ENCODE results near the gene PDE3A. TPM values are rescaled to one million over a fixed set of nuclear protein-coding genes. Genes with fewer than 3 reads are reported as not detected.
"Not testable (repeated sequence)": the region's sequence is repeated elsewhere in the genome, so short reads cannot be mapped to it uniquely, and the experiment has no call there.

The PDE3A gene
- total and polyA plus RNA-seq, 2 donors: 1.1 to 2.2 TPM

- H3K36me3 ChIP-seq (ENCODE audit: control insufficient read depth in 2 of 2, insufficient read depth in 2 of 2, low read length in 1 of 2): no peaks in the 10 kb centered on the region
- H3K9me3 ChIP-seq (ENCODE audit: control insufficient read depth in 2 of 2, insufficient read depth in 1 of 2, low read length in 1 of 2): peaks cover 0 to 5% of the 10 kb centered on the region in 2 donors
- no peak overlapping the region for H3K27ac ChIP-seq (ENCODE audit: low read depth in 1 of 2, low read length in 1 of 2)
- H3K4me1 ChIP-seq (ENCODE audit: control insufficient read depth in 2 of 2, insufficient read depth in 2 of 2, low read length in 2 of 2): no peaks in the 10 kb centered on the region
- no peak for DNase-seq (ENCODE audit: low read depth in 6 of 9, low spot score in 9 of 9)
- no peaks in the 10 kb centered on the region for H3K27me3 ChIP-seq (ENCODE audit: control insufficient read depth in 2 of 2, insufficient read depth in 1 of 2, low read length in 1 of 2)
- H3K4me3 ChIP-seq (ENCODE audit: low read length in 2 of 2): no peak overlapping the region
- WGBS: 83% methylated on average over 1 of the region's 1 CpG
These were observed 180.3 kb downstream of the PDE3A start for GRCh38 chr12:20548611-20549010.

DNA sequence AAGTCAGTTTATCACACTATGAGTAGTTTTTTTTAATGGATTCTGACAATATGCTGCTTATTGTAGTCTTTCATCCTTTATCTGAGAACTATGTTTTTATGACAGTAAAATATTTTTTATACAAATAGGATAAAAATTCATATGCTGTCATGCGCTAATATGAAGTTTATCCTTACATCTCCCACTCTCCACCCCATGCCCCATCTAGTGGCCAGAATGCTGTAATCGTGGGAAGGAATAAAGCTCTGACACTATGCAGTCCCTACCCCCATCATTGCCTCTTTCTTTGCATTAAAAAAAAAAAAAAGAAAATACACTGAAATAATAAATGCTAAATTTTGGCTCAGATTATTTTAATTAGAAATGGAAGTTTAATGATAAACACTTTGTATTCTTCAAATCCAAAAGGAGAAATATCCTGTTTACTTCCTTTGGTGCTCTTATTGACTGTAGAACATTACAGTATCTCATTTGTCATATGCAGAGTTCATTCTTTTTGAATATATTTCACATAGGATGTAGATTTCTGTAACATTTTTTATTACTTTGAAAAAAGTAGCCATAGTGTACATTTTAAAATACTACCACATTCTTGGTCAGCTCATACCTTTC is 180.9 kb downstream of the PDE3A start:
- Histone ChIP-seq H3K36me3 (ENCODE audit: control insufficient read depth in 2 of 2, insufficient read depth in 2 of 2, low read length in 1 of 2) (no peaks in the 10 kb centered on the region), H3K27ac (ENCODE audit: low read depth in 1 of 2, low read length in 1 of 2) (no peak overlapping the region), H3K9me3 (ENCODE audit: control insufficient read depth in 2 of 2, insufficient read depth in 1 of 2, low read length in 1 of 2) (peaks cover 0 to 5% of the 10 kb centered on the region in 2 donors), H3K4me3 (ENCODE audit: low read length in 2 of 2) (no peak overlapping the region), H3K27me3 (ENCODE audit: control insufficient read depth in 2 of 2, insufficient read depth in 1 of 2, low read length in 1 of 2) (no peaks in the 10 kb centered on the region), H3K4me1 (ENCODE audit: control insufficient read depth in 2 of 2, insufficient read depth in 2 of 2, low read length in 2 of 2) (no peaks in the 10 kb centered on the region)
- DNase-seq (ENCODE audit: low read depth in 6 of 9, low spot score in 9 of 9): peak in 1 of 9 donors; percentile 2
- WGBS: 51% methylated on average over 2 of the region's 2 CpGs

DNA sequence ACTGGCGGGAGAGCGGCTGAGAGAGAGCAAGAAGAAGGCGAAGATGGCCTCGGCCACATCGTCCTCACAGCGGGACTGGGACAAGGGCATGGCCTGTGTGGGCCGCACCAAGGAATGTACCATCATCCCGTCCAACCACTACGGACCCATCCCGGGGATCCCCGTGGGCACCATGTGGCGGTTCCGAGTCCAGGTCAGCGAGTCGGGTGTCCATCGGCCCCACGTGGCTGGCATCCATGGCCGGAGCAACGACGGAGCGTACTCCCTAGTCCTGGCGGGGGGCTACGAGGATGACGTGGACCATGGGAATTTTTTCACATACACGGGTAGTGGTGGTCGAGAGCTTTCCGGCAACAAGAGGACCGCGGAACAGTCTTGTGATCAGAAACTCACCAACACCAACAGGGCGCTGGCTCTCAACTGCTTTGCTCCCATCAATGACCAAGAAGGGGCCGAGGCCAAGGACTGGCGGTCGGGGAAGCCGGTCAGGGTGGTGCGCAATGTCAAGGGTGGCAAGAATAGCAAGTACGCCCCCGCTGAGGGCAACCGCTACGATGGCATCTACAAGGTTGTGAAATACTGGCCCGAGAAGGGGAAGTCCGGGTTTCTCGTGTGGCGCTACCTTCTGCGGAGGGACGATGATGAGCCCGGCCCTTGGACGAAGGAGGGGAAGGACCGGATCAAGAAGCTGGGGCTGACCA is 183.6 kb downstream of the PDE3A start:
- not testable (repeated sequence) for H3K27ac ChIP-seq (ENCODE audit: low read depth in 1 of 2, low read length in 1 of 2); H3K9me3 ChIP-seq (ENCODE audit: control insufficient read depth in 2 of 2, insufficient read depth in 1 of 2, low read length in 1 of 2); H3K4me3 ChIP-seq (ENCODE audit: low read length in 2 of 2); H3K27me3 ChIP-seq (ENCODE audit: control insufficient read depth in 2 of 2, insufficient read depth in 1 of 2, low read length in 1 of 2); H3K36me3 ChIP-seq (ENCODE audit: control insufficient read depth in 2 of 2, insufficient read depth in 2 of 2, low read length in 1 of 2); H3K4me1 ChIP-seq (ENCODE audit: control insufficient read depth in 2 of 2, insufficient read depth in 2 of 2, low read length in 2 of 2); DNase-seq (ENCODE audit: low read depth in 6 of 9, low spot score in 9 of 9)
- WGBS: 98% methylated on average over 48 of the region's 48 CpGs

DNA sequence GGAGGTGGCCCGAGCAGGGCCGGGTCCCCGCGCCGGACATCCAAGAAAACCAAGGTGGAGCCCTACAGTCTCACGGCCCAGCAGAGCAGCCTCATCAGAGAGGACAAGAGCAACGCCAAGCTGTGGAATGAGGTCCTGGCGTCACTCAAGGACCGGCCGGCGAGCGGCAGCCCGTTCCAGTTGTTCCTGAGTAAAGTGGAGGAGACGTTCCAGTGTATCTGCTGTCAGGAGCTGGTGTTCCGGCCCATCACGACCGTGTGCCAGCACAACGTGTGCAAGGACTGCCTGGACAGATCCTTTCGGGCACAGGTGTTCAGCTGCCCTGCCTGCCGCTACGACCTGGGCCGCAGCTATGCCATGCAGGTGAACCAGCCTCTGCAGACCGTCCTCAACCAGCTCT is 184.2 kb downstream of the PDE3A start:
- not testable (repeated sequence) for H3K27ac ChIP-seq (ENCODE audit: low read depth in 1 of 2, low read length in 1 of 2); H3K27me3 ChIP-seq (ENCODE audit: control insufficient read depth in 2 of 2, insufficient read depth in 1 of 2, low read length in 1 of 2); H3K4me1 ChIP-seq (ENCODE audit: control insufficient read depth in 2 of 2, insufficient read depth in 2 of 2, low read length in 2 of 2); H3K36me3 ChIP-seq (ENCODE audit: control insufficient read depth in 2 of 2, insufficient read depth in 2 of 2, low read length in 1 of 2); H3K4me3 ChIP-seq (ENCODE audit: low read length in 2 of 2); H3K9me3 ChIP-seq (ENCODE audit: control insufficient read depth in 2 of 2, insufficient read depth in 1 of 2, low read length in 1 of 2); DNase-seq (ENCODE audit: low read depth in 6 of 9, low spot score in 9 of 9)
- 98% methylated on average over 22 of the region's 23 CpGs for WGBS

GRCh38 chr12:20555015-20555414 is 186.7 kb downstream of the PDE3A start:
- DNase-seq (ENCODE audit: low read depth in 6 of 9, low spot score in 9 of 9): no peak
- Histone ChIP-seq H3K4me3 (ENCODE audit: low read length in 2 of 2) (no peak overlapping the region), H3K36me3 (ENCODE audit: control insufficient read depth in 2 of 2, insufficient read depth in 2 of 2, low read length in 1 of 2) (no peaks in the 10 kb centered on the region), H3K27me3 (ENCODE audit: control insufficient read depth in 2 of 2, insufficient read depth in 1 of 2, low read length in 1 of 2) (no peaks in the 10 kb centered on the region), H3K4me1 (ENCODE audit: control insufficient read depth in 2 of 2, insufficient read depth in 2 of 2, low read length in 2 of 2) (no peaks in the 10 kb centered on the region), H3K27ac (ENCODE audit: low read depth in 1 of 2, low read length in 1 of 2) (no peak overlapping the region), H3K9me3 (ENCODE audit: control insufficient read depth in 2 of 2, insufficient read depth in 1 of 2, low read length in 1 of 2) (peaks cover 0 to 5% of the 10 kb centered on the region in 2 donors)
- WGBS: 96% methylated on average over 10 of the region's 10 CpGs

GRCh38 chr12:20555771-20556170 is 187.4 kb downstream of the PDE3A start:
- 86% methylated on average over 3 of the region's 3 CpGs for WGBS
- Histone ChIP-seq H3K27ac (ENCODE audit: low read depth in 1 of 2, low read length in 1 of 2) (no peak overlapping the region), H3K27me3 (ENCODE audit: control insufficient read depth in 2 of 2, insufficient read depth in 1 of 2, low read length in 1 of 2) (no peaks in the 10 kb centered on the region), H3K9me3 (ENCODE audit: control insufficient read depth in 2 of 2, insufficient read depth in 1 of 2, low read length in 1 of 2) (peaks cover 0 to 5% of the 10 kb centered on the region in 2 donors), H3K36me3 (ENCODE audit: control insufficient read depth in 2 of 2, insufficient read depth in 2 of 2, low read length in 1 of 2) (no peaks in the 10 kb centered on the region), H3K4me3 (ENCODE audit: low read length in 2 of 2) (no peak overlapping the region), H3K4me1 (ENCODE audit: control insufficient read depth in 2 of 2, insufficient read depth in 2 of 2, low read length in 2 of 2) (no peaks in the 10 kb centered on the region)
- DNase-seq (ENCODE audit: low read depth in 6 of 9, low spot score in 9 of 9): no peak

DNA sequence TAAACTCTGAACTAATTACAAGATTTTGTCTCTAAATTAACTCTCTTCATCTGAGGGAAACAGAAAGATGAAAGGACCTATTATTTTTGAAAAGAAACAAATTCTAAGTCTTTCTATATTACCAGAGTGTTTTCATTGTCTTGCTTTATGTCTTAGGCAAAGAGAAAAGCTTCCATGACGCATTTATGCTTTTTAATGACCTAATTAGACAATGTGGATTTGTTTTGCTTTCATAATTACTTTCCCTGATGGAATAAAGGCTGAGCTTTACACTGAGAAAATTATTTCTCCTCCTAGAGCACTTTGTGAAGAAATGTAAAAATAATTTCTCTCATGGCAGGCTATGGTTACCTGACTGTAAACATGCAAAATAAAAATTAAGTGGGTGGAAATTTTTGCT is 188.8 kb downstream of the PDE3A start:
- Histone ChIP-seq H3K4me3 (ENCODE audit: low read length in 2 of 2) (no peak overlapping the region), H3K27ac (ENCODE audit: low read depth in 1 of 2, low read length in 1 of 2) (no peak overlapping the region), H3K4me1 (ENCODE audit: control insufficient read depth in 2 of 2, insufficient read depth in 2 of 2, low read length in 2 of 2) (no peaks in the 10 kb centered on the region), H3K9me3 (ENCODE audit: control insufficient read depth in 2 of 2, insufficient read depth in 1 of 2, low read length in 1 of 2) (no peaks in the 10 kb centered on the region), H3K36me3 (ENCODE audit: control insufficient read depth in 2 of 2, insufficient read depth in 2 of 2, low read length in 1 of 2) (no peaks in the 10 kb centered on the region), H3K27me3 (ENCODE audit: control insufficient read depth in 2 of 2, insufficient read depth in 1 of 2, low read length in 1 of 2) (no peaks in the 10 kb centered on the region)
- no peak for DNase-seq (ENCODE audit: low read depth in 6 of 9, low spot score in 9 of 9)
- 90% methylated on average over 1 of the region's 1 CpG for WGBS

GRCh38 chr12:20560935-20561334 is 192.6 kb downstream of the PDE3A start:
- no peaks in the 10 kb centered on the region for H3K9me3 ChIP-seq (ENCODE audit: control insufficient read depth in 2 of 2, insufficient read depth in 1 of 2, low read length in 1 of 2)
- no peak overlapping the region for H3K27ac ChIP-seq (ENCODE audit: low read depth in 1 of 2, low read length in 1 of 2)
- H3K4me1 ChIP-seq (ENCODE audit: control insufficient read depth in 2 of 2, insufficient read depth in 2 of 2, low read length in 2 of 2): no peaks in the 10 kb centered on the region
- 94% methylated on average over 8 of the region's 8 CpGs for WGBS
- no peak overlapping the region for H3K4me3 ChIP-seq (ENCODE audit: low read length in 2 of 2)
- H3K36me3 ChIP-seq (ENCODE audit: control insufficient read depth in 2 of 2, insufficient read depth in 2 of 2, low read length in 1 of 2): no peaks in the 10 kb centered on the region
- no peak for DNase-seq (ENCODE audit: low read depth in 6 of 9, low spot score in 9 of 9)
- H3K27me3 ChIP-seq (ENCODE audit: control insufficient read depth in 2 of 2, insufficient read depth in 1 of 2, low read length in 1 of 2): no peaks in the 10 kb centered on the region

DNA sequence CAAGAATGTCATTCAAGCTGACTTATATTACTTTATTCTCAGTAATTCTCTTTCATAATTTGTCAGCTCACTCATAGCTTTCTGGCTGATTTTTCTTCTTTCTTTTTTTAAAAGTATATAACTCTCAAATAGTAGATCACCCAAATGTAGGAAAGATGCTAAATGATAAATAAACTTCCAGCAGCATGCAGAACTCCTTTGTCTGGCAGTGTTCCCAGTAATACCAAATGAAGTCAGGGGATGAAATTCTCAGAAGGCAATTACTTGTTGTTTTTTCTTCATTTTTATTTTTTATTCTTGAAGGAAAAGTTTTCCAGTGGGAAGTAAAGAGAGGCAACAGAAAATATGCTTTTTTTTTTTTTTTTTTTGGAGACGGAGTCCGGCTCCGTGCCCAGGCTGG is 193.5 kb downstream of the PDE3A start:
- Histone ChIP-seq H3K9me3 (ENCODE audit: control insufficient read depth in 2 of 2, insufficient read depth in 1 of 2, low read length in 1 of 2) (no peaks in the 10 kb centered on the region), H3K4me1 (ENCODE audit: control insufficient read depth in 2 of 2, insufficient read depth in 2 of 2, low read length in 2 of 2) (no peaks in the 10 kb centered on the region), H3K27ac (ENCODE audit: low read depth in 1 of 2, low read length in 1 of 2) (no peak overlapping the region), H3K4me3 (ENCODE audit: low read length in 2 of 2) (no peak overlapping the region), H3K27me3 (ENCODE audit: control insufficient read depth in 2 of 2, insufficient read depth in 1 of 2, low read length in 1 of 2) (no peaks in the 10 kb centered on the region), H3K36me3 (ENCODE audit: control insufficient read depth in 2 of 2, insufficient read depth in 2 of 2, low read length in 1 of 2) (no peaks in the 10 kb centered on the region)
- DNase-seq (ENCODE audit: low read depth in 6 of 9, low spot score in 9 of 9): no peak
- 100% methylated on average over 3 of the region's 3 CpGs for WGBS

Data from thymus (tissue), 11 donors.